HG03064 (cell line): Measurements from ENCODE around the gene OPRD1.

ENCODE experiments used
- ATAC-seq: cut with Tn5 transposase; IDR thresholded peaks from one replicate; pipeline ENCODE4 v1.9.1; 2021; ENCODE audit warnings: low read depth; ENCODE audit not compliant: unreplicated experiment

OPRD1 gene

GRCh38 chr1:28898405-28898881 lies 86.5 kb downstream of the OPRD1 start:
- no peak for ATAC-seq

- no peak for ATAC-seq
Observed at GRCh38 chr1:28899267-28899666, 87.3 kb downstream of the OPRD1 start.

GRCh38 chr1:28900562-28900961 lies 88.6 kb downstream of the OPRD1 start:
- ATAC-seq = no peak

- ATAC-seq = no peak
Observed at GRCh38 chr1:28902738-28903137, 90.8 kb downstream of the OPRD1 start.

GRCh38 chr1:28905921-28906666 lies 94.1 kb downstream of the OPRD1 start:
- ATAC-seq = no peak

GRCh38 chr1:28909198-28909597 lies 97.2 kb downstream of the OPRD1 start:
- no peak for ATAC-seq

- ATAC-seq = no peak
Observed at GRCh38 chr1:28910379-28911115, 98.6 kb downstream of the OPRD1 start.

- no peak for ATAC-seq
Observed at GRCh38 chr1:28913786-28914227, 101.8 kb downstream of the OPRD1 start.

- peak; percentile 65 for ATAC-seq
Observed at GRCh38 chr1:28914228-28915030, 102.5 kb downstream of the OPRD1 start, which contains the start of gene EPB41. EPB41 (plus strand) TSS chr1:28914569; CDS start chr1:28987438, 72,869 bp downstream.

GRCh38 chr1:28915031-28915895 lies 103.3 kb downstream of the OPRD1 start:
- peak; percentile 10 for ATAC-seq

GRCh38 chr1:28917757-28918118 lies 105.8 kb downstream of the OPRD1 start:
- ATAC-seq = no peak
